HG02970 (cell line): ENCODE results near the gene IL9.

Experiments
- ATAC-seq: cut with Tn5 transposase; IDR thresholded peaks from one replicate; pipeline ENCODE4 v1.9.1; 2021; ENCODE audit warnings: mild to moderate bottlenecking, moderate library complexity, moderate number of reproducible peaks; ENCODE audit not compliant: unreplicated experiment, low FRiP score

Gene IL9

DNA sequence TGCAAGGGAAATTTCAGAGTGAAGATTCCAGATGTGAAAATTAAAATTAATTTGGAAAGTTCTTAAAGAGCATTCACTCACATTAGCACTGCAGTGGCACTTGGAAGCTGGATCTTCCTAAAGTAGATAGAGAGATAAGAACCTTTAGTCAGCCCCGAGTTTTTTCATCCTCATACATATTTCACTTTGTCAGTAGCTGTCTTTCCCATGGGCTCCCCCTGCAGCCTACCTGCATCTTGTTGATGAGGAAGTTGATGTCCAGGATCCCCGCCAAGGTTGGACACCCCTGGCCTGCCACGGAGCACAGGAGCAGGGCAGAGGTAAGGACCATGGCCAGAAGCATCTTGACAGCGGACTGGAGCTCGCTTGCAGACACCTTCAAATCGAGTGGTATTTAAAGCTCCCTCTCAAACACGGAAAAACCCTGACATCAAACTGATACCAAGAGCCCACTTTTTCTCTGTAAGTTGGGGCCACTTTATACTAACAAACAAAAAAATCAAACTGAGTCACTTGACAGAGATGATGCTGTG is at the start of gene IL9:
IL9 (minus strand) TSS at position 368 of the 533 bp plus-strand sequence; CDS start at position 343, 25 bp downstream.
- no peak for ATAC-seq

DNA sequence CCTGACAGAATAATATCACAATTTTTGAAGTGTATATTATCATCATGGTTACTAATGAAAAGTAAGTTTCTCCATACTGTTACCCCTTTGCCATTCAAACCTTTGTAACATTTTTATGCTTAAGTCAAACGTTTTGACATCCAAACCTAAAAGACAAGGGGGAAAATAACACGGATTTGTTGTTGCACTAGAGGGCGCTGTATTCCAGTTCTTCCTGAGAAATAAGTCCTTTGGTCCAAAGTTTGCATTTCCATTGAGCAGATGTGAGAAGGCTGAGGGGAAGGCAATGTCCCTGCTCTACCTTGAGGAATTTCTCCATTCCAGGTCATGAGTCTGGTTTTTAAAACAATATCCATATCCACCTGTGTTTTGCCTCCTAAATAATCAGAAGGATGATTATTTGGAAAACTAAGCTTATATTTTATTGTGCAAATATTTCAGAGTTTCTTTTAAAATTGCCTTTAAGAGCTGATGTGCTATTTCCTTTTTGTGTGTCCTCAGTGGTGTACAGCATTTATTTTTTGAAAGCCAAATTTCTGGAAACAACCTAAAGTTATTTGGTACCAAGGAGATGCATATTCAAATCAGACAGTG is 49.4 kb upstream of the IL9 start:
- no peak for ATAC-seq

- ATAC-seq, result no peak
Observed at GRCh38 chr5:135944564-135944963, 48.9 kb upstream of the IL9 start.

DNA sequence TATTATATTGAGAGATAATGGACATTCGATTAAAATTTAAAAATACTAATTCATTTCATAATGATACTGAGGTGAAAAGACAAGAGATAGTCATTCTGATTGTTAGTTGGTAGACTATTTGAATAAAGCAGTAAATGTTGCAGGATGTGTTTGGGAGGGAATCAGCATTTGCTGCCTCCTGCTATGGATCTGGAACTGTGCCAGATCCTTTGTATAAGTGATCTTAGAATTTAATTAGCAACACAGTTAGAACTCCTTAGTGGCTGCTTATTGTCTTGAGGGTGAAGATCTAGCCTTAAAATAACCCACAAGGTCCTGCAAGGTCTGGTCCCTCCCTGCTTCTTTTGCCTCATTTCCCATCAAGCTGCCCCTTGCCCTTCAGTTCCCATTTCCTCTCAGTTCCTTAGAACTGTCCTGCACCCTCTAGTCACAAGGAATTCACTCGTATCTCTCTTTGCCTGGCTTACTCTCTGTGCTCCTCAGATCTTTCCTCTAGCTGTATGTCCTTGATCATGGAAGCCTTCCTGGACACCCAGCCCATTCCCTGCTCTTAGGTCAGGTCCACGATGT is 46.6 kb upstream of the IL9 start:
- ATAC-seq, result no peak

DNA sequence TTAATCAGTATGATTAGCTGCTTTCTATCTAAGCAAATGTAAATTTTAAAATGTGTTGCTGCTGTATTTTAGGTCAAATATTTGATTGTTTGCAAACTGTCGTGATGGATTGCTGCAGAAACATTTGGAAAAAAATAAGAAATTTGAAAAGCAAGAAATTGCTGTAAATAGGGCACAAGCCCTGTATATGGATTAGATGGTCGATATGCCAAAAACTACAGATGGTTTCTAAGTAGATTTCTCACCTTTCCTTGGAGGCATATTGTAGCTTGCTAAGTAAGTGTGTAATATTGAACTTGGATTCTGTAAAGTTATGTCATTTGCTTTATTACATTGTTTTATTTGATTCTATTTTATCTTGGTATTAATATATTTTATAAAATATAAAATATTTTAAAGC is 46.1 kb upstream of the IL9 start:
- no peak for ATAC-seq

DNA sequence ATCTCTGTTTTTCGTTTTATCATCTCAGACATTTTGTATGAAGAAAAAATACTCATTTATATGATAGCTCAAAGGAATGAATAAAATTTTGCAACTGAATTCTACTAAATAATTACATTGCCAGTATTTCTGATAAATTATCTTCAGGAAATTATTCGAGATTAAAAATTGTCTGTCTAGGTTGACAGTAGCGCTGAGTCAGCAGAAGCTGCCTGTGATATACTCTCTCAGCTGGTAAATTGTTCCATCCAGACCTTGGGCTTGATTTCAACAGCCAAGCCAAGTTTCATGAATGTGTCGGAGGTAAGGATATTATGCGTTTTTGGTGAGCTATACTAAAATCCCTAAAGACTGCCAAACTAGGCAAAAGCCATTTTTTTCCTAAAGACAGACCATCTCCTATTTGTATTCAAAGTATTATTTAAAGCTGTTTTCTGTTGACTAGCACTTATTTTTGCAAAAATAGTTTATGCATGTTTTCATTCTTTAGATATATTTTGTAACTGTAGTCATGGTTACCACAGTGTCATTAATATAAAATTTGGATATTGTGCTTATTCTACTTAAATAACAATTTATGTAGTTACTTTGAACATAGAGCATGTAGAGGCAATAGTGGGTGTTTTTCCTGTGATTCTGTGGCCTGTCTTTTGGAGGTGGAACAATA is 41.7 kb upstream of the IL9 start:
- no peak for ATAC-seq

GRCh38 chr5:135934939-135935338 is 39.3 kb upstream of the IL9 start:
- ATAC-seq, result no peak

DNA sequence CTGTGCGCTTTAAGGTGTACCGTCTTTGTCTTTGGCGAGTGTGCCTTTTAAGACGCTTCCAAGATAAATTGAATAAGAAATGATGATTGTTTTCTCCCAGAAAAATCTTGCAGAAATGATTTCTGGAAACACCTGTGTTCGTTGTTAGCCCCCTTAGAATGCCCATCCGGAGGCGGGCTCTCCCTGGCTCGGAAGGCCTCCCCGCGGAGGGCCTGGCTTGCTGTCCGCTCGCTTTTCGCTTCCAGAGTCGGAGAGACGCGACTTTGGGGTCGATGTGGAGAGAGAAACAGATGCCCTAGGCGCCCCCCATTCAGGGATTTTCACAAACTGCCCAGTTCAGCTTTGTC is 35.3 kb upstream of the IL9 start:
- ATAC-seq, result no peak

- no peak for ATAC-seq
Observed at GRCh38 chr5:135930029-135930948, 34.6 kb upstream of the IL9 start.

DNA sequence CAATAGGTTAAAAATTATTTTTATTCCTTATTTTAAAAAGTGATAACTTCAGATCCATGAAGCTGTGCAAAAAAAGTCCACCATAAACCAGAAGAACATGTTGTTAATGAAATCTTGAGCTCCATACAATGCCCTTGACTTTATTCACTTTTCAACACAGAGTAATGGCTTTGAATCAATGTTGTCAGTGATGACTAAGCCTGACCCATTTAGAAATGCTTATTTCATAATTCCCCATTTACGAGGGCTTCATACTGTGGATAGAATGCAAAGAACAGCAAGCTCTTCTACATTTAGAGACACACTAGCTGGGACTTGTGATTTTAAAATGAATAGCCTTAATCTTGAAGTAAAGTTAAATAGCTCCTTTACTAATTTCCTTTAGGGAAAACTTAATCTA is 25.7 kb upstream of the IL9 start:
- no peak for ATAC-seq

DNA sequence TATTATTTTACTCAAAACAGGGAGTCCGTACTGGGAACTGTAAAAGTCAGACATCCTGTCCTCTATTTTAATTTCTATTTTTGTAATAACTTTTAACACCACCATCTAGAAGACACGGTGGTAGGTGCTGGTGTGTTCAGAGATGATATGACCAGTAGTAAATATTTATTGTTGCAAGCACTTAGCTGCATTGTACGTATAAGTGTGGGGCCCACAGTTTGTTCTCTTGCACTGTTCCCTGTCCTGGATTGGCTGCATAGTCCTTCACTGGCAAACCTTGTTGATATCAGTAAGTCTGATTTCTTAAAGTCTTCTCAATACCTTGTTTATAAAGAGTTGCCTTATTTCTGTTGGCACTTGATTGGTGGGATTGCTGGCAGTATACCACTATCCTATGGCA is 24.6 kb upstream of the IL9 start:
- ATAC-seq, result no peak

- no peak for ATAC-seq
Observed at GRCh38 chr5:135916638-135917263, 21.1 kb upstream of the IL9 start.

DNA sequence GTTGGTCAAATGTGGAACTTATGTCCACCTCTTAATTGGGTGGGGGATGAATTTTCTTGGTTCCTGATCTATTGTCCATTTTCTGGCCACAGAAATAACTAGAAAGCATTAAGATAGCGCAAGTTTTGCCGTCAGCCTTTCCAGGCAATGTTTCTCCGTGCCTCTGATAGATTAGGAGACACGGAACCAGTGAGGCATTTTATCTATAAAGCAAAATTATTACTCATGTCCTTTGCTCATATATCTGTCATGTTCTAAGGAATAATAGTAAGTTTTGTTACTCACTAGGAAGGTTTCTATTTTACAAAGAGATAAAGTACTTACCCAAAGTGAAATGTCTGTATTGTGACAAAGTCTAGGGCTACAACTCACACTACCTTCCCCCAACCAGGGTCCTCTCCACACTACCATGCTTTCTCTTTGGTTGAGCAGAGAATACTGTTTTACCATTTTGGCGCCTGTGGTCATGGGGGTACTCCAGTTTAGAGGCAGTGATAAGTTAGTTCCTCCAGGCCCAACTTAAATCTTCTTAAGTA is 19.9 kb upstream of the IL9 start:
- ATAC-seq, result no peak

DNA sequence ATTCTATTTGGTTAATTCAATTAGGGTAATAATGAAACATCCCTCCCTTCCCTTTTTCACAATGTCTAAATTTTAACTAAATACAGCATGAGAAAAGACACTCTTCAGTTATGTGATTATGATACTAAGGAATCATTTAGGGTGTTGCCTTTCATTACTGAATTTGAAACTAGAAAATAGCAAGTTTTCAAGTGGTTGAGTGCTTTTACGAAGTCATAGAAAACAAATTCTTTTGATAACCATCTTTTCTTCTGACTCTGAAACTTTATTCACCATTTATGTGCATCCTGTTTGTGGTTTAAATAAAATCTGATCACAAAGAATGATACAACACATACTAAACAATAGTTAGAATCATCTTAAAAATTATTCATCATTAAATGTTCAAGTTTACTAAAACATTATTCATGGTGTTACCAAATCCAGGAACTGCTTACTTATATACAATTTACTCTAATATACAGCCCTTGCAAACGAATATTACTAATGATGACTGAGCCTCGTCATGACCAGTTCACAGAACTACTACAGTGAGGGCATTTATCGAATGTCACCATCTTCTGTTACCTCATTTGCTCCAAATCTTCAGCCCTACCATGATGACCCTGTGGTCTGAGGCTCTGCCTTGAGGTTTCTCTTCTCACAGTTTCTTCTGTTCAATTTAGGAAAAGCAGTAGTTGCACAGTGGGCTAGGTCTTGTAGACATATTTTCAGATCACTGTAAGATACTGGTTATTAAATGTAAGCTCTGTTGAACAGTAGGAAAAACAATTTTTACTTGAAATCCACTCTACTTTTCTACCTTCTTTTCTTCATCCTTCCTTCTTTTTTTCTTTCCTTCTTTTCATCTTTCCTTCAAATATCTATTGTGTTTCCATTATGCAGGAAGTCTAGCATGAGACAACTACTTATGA is 18.3 kb upstream of the IL9 start:
- no peak for ATAC-seq

DNA sequence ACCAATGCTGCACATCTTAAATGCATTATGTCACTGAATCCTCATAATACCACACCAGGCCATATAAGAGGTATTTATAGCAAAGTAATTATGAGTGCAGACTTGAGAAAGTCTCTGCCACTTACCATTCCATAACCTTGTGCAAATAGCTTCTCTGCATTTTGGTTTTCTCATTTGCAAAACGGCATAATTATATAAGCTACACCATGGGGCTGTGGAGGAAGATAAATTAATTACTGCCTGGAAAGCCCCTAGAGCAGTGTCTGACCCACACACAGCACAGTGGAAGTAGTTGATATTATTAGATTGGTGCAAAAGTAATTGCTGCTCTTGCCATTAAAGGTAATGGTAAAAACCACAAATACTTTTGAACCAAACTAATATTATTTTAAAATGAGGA is 9.5 kb upstream of the IL9 start:
- no peak for ATAC-seq

GRCh38 chr5:135901633-135902032 is 6.0 kb upstream of the IL9 start:
- no peak for ATAC-seq

GRCh38 chr5:135900276-135900675 is 4.6 kb upstream of the IL9 start:
- no peak for ATAC-seq

DNA sequence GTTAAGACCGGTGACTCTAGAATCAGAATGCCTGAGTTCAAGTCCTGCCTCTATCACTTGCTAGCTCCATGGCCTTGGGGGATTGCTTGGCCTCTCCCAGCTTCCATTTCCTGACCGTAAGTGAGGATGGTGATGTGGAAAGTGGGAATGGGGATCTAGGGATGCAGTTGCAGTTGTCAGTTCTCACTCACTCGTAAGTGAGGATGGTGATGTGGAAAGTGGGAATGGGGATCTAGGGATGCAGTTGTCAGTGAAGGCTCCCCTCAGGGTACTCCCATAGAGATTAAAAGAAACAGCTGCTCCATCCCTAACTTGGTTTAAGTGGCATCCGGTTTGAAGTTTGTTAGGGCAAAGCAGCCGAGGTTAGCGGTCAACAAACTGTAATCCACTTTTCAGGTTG is 3.0 kb upstream of the IL9 start:
- no peak for ATAC-seq

GRCh38 chr5:135894789-135895188 is 852 bp downstream of the IL9 start:
- ATAC-seq, result no peak
